Spleen (tissue), 11 donors: ENCODE results near the gene CLIP2. TPM values are rescaled to one million over a fixed set of nuclear protein-coding genes. Genes with fewer than 3 reads are reported as not detected.
"Not testable (repeated sequence)": the region's sequence is repeated elsewhere in the genome, so short reads cannot be mapped to it uniquely, and the experiment has no call there.

Experiments
- DNase-seq: peaks from one replicate; pipeline ENCODE4 v3.0.0-alpha.2; 2020
- H3K27ac ChIP-seq, 8 donors: fragments of 200-600 bp; sonication (generic) in 7 of 8; 1 replicate in 4 of 8; 2 replicates in 4 of 8; pipeline versions ENCODE4 v1.5.0 to v1.8.0; 2016 to 2021; ENCODE audit warnings: inconsistent platforms in 4 of 8, mild to moderate bottlenecking in 4 of 8, moderate library complexity in 1 of 8
- H3K27me3 ChIP-seq, 7 donors: fragments of 200-600 bp; sonication (generic) in 6 of 7; replicated peaks in 1 of 7; 1 replicate in 4 of 7; 2 replicates in 3 of 7; pipeline versions ENCODE4 v1.5.0 to v1.8.0; 2016 to 2021; ENCODE audit warnings: inconsistent platforms in 3 of 7, mild to moderate bottlenecking in 1 of 7
- H3K36me3 ChIP-seq, 6 donors: fragments of 200-600 bp; sonication (generic) in 5 of 6; 1 replicate in 4 of 6; 2 replicates in 2 of 6; pipeline versions ENCODE4 v1.5.0 to v1.8.0; 2016 to 2021; ENCODE audit warnings: inconsistent platforms in 2 of 6
- H3K4me1 ChIP-seq, 6 donors: fragments of 200-600 bp; sonication (generic) in 5 of 6; 1 replicate in 3 of 6; 2 replicates in 3 of 6; pipeline versions ENCODE4 v1.5.0 to v1.8.0; 2016 to 2021; ENCODE audit warnings: inconsistent platforms in 3 of 6
- H3K4me3 ChIP-seq, 8 donors: fragments of 200-600 bp; sonication (generic) in 7 of 8; 1 replicate in 4 of 8; 2 replicates in 4 of 8; pipeline versions ENCODE4 v1.5.0 to v1.8.0; 2016 to 2021; ENCODE audit warnings: inconsistent platforms in 4 of 8, mild to moderate bottlenecking in 4 of 8, moderate library complexity in 2 of 8
- H3K9me3 ChIP-seq, 8 donors: fragments of 200-600 bp; sonication (generic) in 7 of 8; 1 replicate in 4 of 8; 2 replicates in 4 of 8; pipeline versions ENCODE4 v1.5.0 to v1.8.0; 2016 to 2021; ENCODE audit warnings: inconsistent platforms in 4 of 8
- CTCF ChIP-seq, 11 experiments: fragments of 200-600 bp in 7 of 11; fragments of 450-650 bp in 4 of 11; sonication (generic) in 4 of 11; IDR thresholded peaks in 8 of 11; conservative IDR thresholded peaks in 3 of 11; 1 replicate in 7 of 11; 2 replicates in 4 of 11; pipeline versions ENCODE4 v1.4.0 to v1.8.0; 2016 to 2021; ENCODE audit warnings: antibody characterized with exemption in 11 of 11, inconsistent platforms in 4 of 11, mild to moderate bottlenecking in 1 of 11
- POLR2A ChIP-seq, 3 donors: fragments of 450-650 bp; IDR thresholded peaks; one replicate each; pipeline ENCODE4 v1.5.1; 2017; ENCODE audit warnings: antibody characterized with exemption in 3 of 3, mild to moderate bottlenecking in 1 of 3
- POLR2AphosphoS5 ChIP-seq, 3 donors: sonication (generic); formaldehyde crosslinking; IDR thresholded peaks; one replicate each; pipeline ENCODE4 v1.5.1; 2017; ENCODE audit warnings: antibody characterized with exemption in 3 of 3
- WGBS, 5 donors: extraction: QIAGEN DNeasy Blood & Tissue Kit in 3 of 5; methylation state at CpG; one replicate each; pipeline versions ENCODE4 v1.1.5 to v1.1.7; 2013 to 2018; 5-methylcytosine and 5-hydroxymethylcytosine counted together
- intact Hi-C: fragments of 100-400 bp; cut with DNase I; formaldehyde crosslinking; loops from one replicate; pipeline ENCODE4 v1.15.0; 2023; ENCODE audit warnings: low total_unique reads
- polyA plus RNA-seq, 3 donors: library from polyadenylated mRNA; stranded (reverse); fragments of 200-250 nt; gene quantifications; one replicate each; pipeline ENCODE4 v1.2.1, GENCODE V29; 2013
- total RNA-seq, 7 donors: library from RNA; depleted of rRNA in 3 of 7; stranded (reverse); fragments of >200 nt in 3 of 7; fragmentation: NEBNext Ultra II Directional in 4 of 7; extraction: Animal tissue kit (Norgen Biotek cat#: 25700) in 4 of 7; gene quantifications; one replicate each; pipeline versions ENCODE4 v1.1.0 to v1.2.1, GENCODE V29; 2016 to 2021
- donor health status: healthy with polysubstance abuse.
- donor health status: DM: no; HTN: no; CAD: no; lungs with moderate emphysema.
- donor health status: DM: no; HTN: no; CAD: no.
- donor health status: Bipolar disorder and iron deficiency.
- donor health status: healthy.
- donor health status: DM: no; HTN: no; CAD: no.
- donor health status: DM: yes; HTN: yes; CAD: no.

CLIP2 gene
- total and polyA plus RNA-seq, 10 donors: 2.7 to 18.6 (median 16.9) TPM

DNA sequence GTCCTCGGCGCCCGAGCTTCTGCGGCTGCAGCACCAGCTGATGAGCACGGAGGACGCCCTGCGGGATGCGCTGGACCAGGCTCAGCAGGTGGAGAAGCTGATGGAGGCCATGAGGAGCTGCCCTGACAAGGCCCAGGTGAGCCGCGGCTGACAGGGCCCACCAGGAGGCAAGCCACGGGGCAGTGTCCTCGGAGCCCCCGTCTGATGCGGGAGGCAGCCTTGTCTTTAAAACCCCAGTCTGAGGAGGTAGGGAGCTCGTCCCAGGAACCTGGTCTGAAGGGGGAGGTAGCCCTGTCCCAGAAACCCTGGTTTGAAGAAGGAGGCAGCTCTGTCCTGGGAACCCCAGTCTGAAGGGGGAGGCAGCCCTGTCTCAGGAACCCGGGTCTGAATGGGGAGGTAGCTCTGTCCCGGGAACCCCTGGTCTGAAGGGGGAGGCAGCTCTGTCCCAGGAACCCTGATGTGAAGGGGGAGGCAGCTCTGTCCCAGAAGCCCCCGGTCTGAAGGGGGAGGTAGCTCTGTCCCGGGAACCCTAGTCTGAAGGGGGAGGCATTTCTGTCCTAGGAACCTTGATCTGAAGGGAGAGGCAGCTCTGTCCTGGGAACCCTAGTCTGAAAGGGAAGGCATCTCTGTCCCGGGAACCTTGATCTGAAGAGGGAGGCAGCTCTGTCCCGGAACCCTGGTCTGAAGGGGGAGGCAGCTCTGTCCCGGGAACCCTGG is 111.4 kb downstream of the CLIP2 start:
- Histone ChIP-seq H3K4me1 (no peaks in the 10 kb centered on the region), H3K9me3 (peaks cover 0 to 2% (median 0%) of the 10 kb centered on the region in 8 donors), H3K4me3 (no peak overlapping the region), H3K27me3 (no peaks in the 10 kb centered on the region), H3K36me3 (peaks cover 0 to 87% (median 19%) of the 10 kb centered on the region in 6 donors), H3K27ac (no peak overlapping the region)
- TF ChIP-seq CTCF (IDR thresholded peaks at IDR 0.05 in 8 of 11, conservative IDR thresholded peaks at IDR 0.05 in 3 of 11) (no peak), POLR2A (IDR thresholded peaks at IDR 0.05) (no peak), POLR2AphosphoS5 (IDR thresholded peaks at IDR 0.05) (peak in 1 of 3 donors; percentile 12)
- DNase-seq: no peak
- WGBS, 5 donors: 83 to 91% (median 89%) methylated on average over 14 to 22 of the region's 22 CpGs
- intact Hi-C loops: loop anchor here (2.0 to 10.0 kb wide), 3 partner anchors 196 to 536 kb away; partner anchors contain the start of gene TMEM270

GRCh38 chr7:74401137-74401859 is 112.1 kb downstream of the CLIP2 start:
- H3K4me3 ChIP-seq: no peak overlapping the region
- H3K36me3 ChIP-seq: peaks cover 0 to 82% (median 17%) of the 10 kb centered on the region in 6 donors
- H3K27me3 ChIP-seq: no peaks in the 10 kb centered on the region
- H3K27ac ChIP-seq: no peak overlapping the region
- H3K9me3 ChIP-seq: no peaks in the 10 kb centered on the region
- DNase-seq: peak; percentile 86
- WGBS, 5 donors: 38 to 58% (median 44%) methylated on average over 8 to 14 of the region's 14 CpGs
- H3K4me1 ChIP-seq: no peaks in the 10 kb centered on the region
- TF ChIP-seq POLR2AphosphoS5 (IDR thresholded peaks at IDR 0.05): no peak
- peak; percentile 88 to 97 (median 95) for TF ChIP-seq CTCF (IDR thresholded peaks at IDR 0.05 in 8 of 11, conservative IDR thresholded peaks at IDR 0.05 in 3 of 11)
- TF ChIP-seq POLR2A (IDR thresholded peaks at IDR 0.05): no peak
- intact Hi-C loops: loop anchor here (2.0 to 10.0 kb wide), 3 partner anchors 196 to 536 kb away; partner anchors contain the start of gene TMEM270

- not testable (repeated sequence) for H3K9me3 ChIP-seq, H3K27me3 ChIP-seq, H3K4me3 ChIP-seq, H3K27ac ChIP-seq, DNase-seq, H3K4me1 ChIP-seq
- intact Hi-C loops: loop anchor here (5.0 to 10.0 kb wide), 2 partner anchors 335 to 538 kb away; partner anchors contain the start of gene TMEM270
- 90 to 98% (median 95%) methylated on average over 2 to 3 of the region's 3 CpGs for WGBS, 5 donors
- peaks cover 0 to 68% (median 13%) of the 10 kb centered on the region in 6 donors for H3K36me3 ChIP-seq
These were observed 113.5 kb downstream of the CLIP2 start for GRCh38 chr7:74402668-74403067.

GRCh38 chr7:74403521-74404387 is 114.5 kb downstream of the CLIP2 start:
- Histone ChIP-seq H3K27me3 (no peaks in the 10 kb centered on the region), H3K9me3 (no peaks in the 10 kb centered on the region), H3K36me3 (peaks cover 0 to 57% (median 13%) of the 10 kb centered on the region in 6 donors), H3K4me3 (no peak overlapping the region), H3K27ac (no peak overlapping the region), H3K4me1 (no peaks in the 10 kb centered on the region)
- intact Hi-C loops: loop anchor here (5.0 to 10.0 kb wide), 2 partner anchors 336 to 539 kb away; partner anchors contain the start of gene TMEM270
- TF ChIP-seq POLR2A (IDR thresholded peaks at IDR 0.05) (no peak), POLR2AphosphoS5 (IDR thresholded peaks at IDR 0.05) (no peak), CTCF (IDR thresholded peaks at IDR 0.05 in 8 of 11, conservative IDR thresholded peaks at IDR 0.05 in 3 of 11) (no peak)
- DNase-seq: no peak
- WGBS, 5 donors: 89 to 92% (median 91%) methylated on average over 28 to 30 of the region's 30 CpGs
